HEK293T (cell line): Measurements from ENCODE around the gene CYB5R4.

Experiments used
- ARNT ChIP-seq: fragments of 450-650 bp; IDR thresholded peaks from 2 replicates; pipeline ENCODE4 v1.6.1; 2017; ENCODE audit warnings: mild to moderate bottlenecking
- BHLHE40 ChIP-seq: fragments of 450-650 bp; IDR thresholded peaks from 2 replicates; pipeline ENCODE4 v1.6.1; 2016; ENCODE audit warnings: mild to moderate bottlenecking, moderate library complexity, borderline replicate concordance
- ELF4 ChIP-seq: fragments of 450-650 bp; IDR thresholded peaks from 2 replicates; pipeline ENCODE4 v1.6.1; 2017; ENCODE audit warnings: antibody characterized with exemption
- FOXA1 ChIP-seq: fragments of 450-650 bp; IDR thresholded peaks from 2 replicates; pipeline ENCODE4 v1.6.1; 2016; ENCODE audit warnings: mild to moderate bottlenecking
- L3MBTL2 ChIP-seq: fragments of 450-650 bp; conservative IDR thresholded peaks from 2 replicates; pipeline ENCODE4 v1.6.1; 2016; ENCODE audit warnings: mild to moderate bottlenecking
- LEF1 ChIP-seq: fragments of 450-650 bp; IDR thresholded peaks from 2 replicates; pipeline ENCODE4 v1.6.1; 2017; ENCODE audit warnings: mild to moderate bottlenecking, borderline replicate concordance
- SP1 ChIP-seq: fragments of 450-650 bp; IDR thresholded peaks from 2 replicates; pipeline ENCODE4 v1.6.1; 2017
- TF ChIP-seq, protein P1 (sequence below): fragments of 450-650 bp; IDR thresholded peaks from 2 replicates; pipeline ENCODE4 v1.6.1; 2016

GRCh38 chr6:83867043-83867442, 7.6 kb downstream of the CYB5R4 start:
- no peak for TF ChIP-seq SP1
- no peak for TF ChIP-seq FOXA1
- no peak for TF ChIP-seq BHLHE40
- TF ChIP-seq ARNT: no peak
- no peak for TF ChIP-seq ELF4
- no peak for TF ChIP-seq LEF1
- TF ChIP-seq, protein P1, sequence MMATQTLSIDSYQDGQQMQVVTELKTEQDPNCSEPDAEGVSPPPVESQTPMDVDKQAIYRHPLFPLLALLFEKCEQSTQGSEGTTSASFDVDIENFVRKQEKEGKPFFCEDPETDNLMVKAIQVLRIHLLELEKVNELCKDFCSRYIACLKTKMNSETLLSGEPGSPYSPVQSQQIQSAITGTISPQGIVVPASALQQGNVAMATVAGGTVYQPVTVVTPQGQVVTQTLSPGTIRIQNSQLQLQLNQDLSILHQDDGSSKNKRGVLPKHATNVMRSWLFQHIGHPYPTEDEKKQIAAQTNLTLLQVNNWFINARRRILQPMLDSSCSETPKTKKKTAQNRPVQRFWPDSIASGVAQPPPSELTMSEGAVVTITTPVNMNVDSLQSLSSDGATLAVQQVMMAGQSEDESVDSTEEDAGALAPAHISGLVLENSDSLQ: no peak
- no peak for TF ChIP-seq L3MBTL2
